H9 (cell line): ENCODE data around the gene PLEKHG5. TPM values are rescaled to one million over a fixed set of nuclear protein-coding genes. Genes with fewer than 3 reads are reported as not detected.

Experiments
- DNase-seq: peaks from one replicate; pipeline ENCODE4 v3.0.0-alpha.2; 2017
- H2AFZ ChIP-seq: one replicate; pipeline ENCODE4 v1.6.1; 2013; ENCODE audit warnings: mild to moderate bottlenecking, low read length, control low read depth, moderate library complexity
- H2AK5ac ChIP-seq: 2 replicates; pipeline ENCODE4 v1.6.1; 2013; ENCODE audit warnings: low read length, control low read depth, mixed read lengths; ENCODE audit not compliant: insufficient read length
- H2BK120ac ChIP-seq: one replicate; pipeline ENCODE4 v1.6.1; 2013; ENCODE audit warnings: low read depth, mild to moderate bottlenecking, low read length, control low read depth, inconsistent platforms; ENCODE audit not compliant: poor library complexity, severe bottlenecking
- H2BK12ac ChIP-seq: 2 replicates; pipeline ENCODE4 v1.6.1; 2013; ENCODE audit warnings: low read length, control low read depth, mixed read lengths, low read depth; ENCODE audit not compliant: insufficient read length
- H2BK15ac ChIP-seq: 2 replicates; pipeline ENCODE4 v1.6.1; 2013; ENCODE audit warnings: low read depth, low read length, control low read depth
- H2BK20ac ChIP-seq: one replicate; pipeline ENCODE4 v1.6.1; 2013; ENCODE audit warnings: low read depth, mild to moderate bottlenecking, low read length, control low read depth, inconsistent platforms; ENCODE audit not compliant: poor library complexity, severe bottlenecking
- H2BK5ac ChIP-seq: 2 replicates; pipeline ENCODE4 v1.6.1; 2013; ENCODE audit warnings: low read length, control low read depth, mixed read lengths; ENCODE audit not compliant: insufficient read length
- H3K14ac ChIP-seq: 2 replicates; pipeline ENCODE4 v1.6.1; 2013; ENCODE audit warnings: low read length, control low read depth; ENCODE audit not compliant: insufficient read depth
- H3K18ac ChIP-seq: 2 replicates; pipeline ENCODE4 v1.6.1; 2013; ENCODE audit warnings: low read depth, mild to moderate bottlenecking, mixed read lengths, low read length, control low read depth; ENCODE audit not compliant: insufficient read length
- H3K23ac ChIP-seq: 2 replicates; pipeline ENCODE4 v1.6.1; 2013; ENCODE audit warnings: low read length, control low read depth, mixed read lengths, low read depth; ENCODE audit not compliant: insufficient read length
- H3K23me2 ChIP-seq: 2 replicates; pipeline ENCODE4 v1.6.1; 2013; ENCODE audit warnings: low read depth, mild to moderate bottlenecking, mixed read lengths, low read length, control low read depth; ENCODE audit not compliant: insufficient read length, poor library complexity, severe bottlenecking
- H3K27ac ChIP-seq: 2 replicates; pipeline ENCODE4 v1.5.1; 2013; ENCODE audit warnings: low read length, control low read depth, mixed read lengths, low read depth; ENCODE audit not compliant: insufficient read length
- H3K27me3 ChIP-seq: 2 replicates; pipeline ENCODE4 v1.6.1; 2013; ENCODE audit warnings: low read length, control low read depth, inconsistent platforms; ENCODE audit not compliant: insufficient read depth
- H3K4ac ChIP-seq: 2 replicates; pipeline ENCODE4 v1.6.1; 2013; ENCODE audit warnings: low read depth, mild to moderate bottlenecking, control low read depth, inconsistent platforms, low read length, moderate library complexity
- H3K4me1 ChIP-seq: 2 replicates; pipeline ENCODE4 v1.6.1; 2013; ENCODE audit warnings: low read length, control low read depth, inconsistent platforms; ENCODE audit not compliant: insufficient read depth
- H3K4me2 ChIP-seq: 2 replicates; pipeline ENCODE4 v1.6.1; 2013; ENCODE audit warnings: low read length, control low read depth, mixed read lengths; ENCODE audit not compliant: insufficient read length, insufficient read depth
- H3K56ac ChIP-seq: 2 replicates; pipeline ENCODE4 v1.6.1; 2013; ENCODE audit warnings: low read depth, mild to moderate bottlenecking, mixed read lengths, low read length, control low read depth; ENCODE audit not compliant: insufficient read length
- H3K79me1 ChIP-seq: 2 replicates; pipeline ENCODE4 v1.6.1; 2013; ENCODE audit warnings: low read depth, mild to moderate bottlenecking, moderate library complexity, low read length, control low read depth, inconsistent platforms; ENCODE audit not compliant: insufficient read depth, poor library complexity, severe bottlenecking
- H3K79me2 ChIP-seq: 2 replicates; pipeline ENCODE4 v1.6.1; 2013; ENCODE audit warnings: low read length, control low read depth, inconsistent platforms; ENCODE audit not compliant: insufficient read depth
- H3K9ac ChIP-seq: 2 replicates; pipeline ENCODE4 v1.6.1; 2013; ENCODE audit warnings: low read length, control low read depth, mixed read lengths; ENCODE audit not compliant: insufficient read length; ENCODE audit errors: extremely low read depth
- H3K9me3 ChIP-seq: one replicate; pipeline ENCODE4 v1.6.1; 2013; ENCODE audit warnings: low read depth, low read length, inconsistent platforms; ENCODE audit not compliant: control insufficient read depth
- H3T11ph ChIP-seq: one replicate; pipeline ENCODE4 v1.6.1; 2013; ENCODE audit warnings: mild to moderate bottlenecking, low read length, control low read depth, inconsistent platforms
- H4K20me1 ChIP-seq: one replicate; pipeline ENCODE4 v1.6.1; 2013; ENCODE audit not compliant: control insufficient read depth, insufficient read length, insufficient read depth
- H4K5ac ChIP-seq: 2 replicates; pipeline ENCODE4 v1.6.1; 2013; ENCODE audit warnings: low read depth, mild to moderate bottlenecking, mixed read lengths, low read length, control low read depth; ENCODE audit not compliant: insufficient read length
- H4K8ac ChIP-seq: replicated peaks from 2 replicates; pipeline ENCODE4 v1.6.1; 2013; ENCODE audit warnings: low read length, control low read depth, mixed read lengths, low read depth; ENCODE audit not compliant: insufficient read length
- H4K91ac ChIP-seq: 2 replicates; pipeline ENCODE4 v1.6.1; 2013; ENCODE audit warnings: low read depth, mild to moderate bottlenecking, moderate library complexity, mixed read lengths, low read length, control low read depth; ENCODE audit not compliant: insufficient read length
- H3K27ac Mint-ChIP-seq, 3 experiments: 2 replicates in 2 of 3; 3 replicates in 1 of 3; pipeline ENCODE4 v1.8.0; 2020 to 2021; ENCODE audit warnings: mixed read lengths in 3 of 3, mild to moderate bottlenecking in 1 of 3, moderate library complexity in 1 of 3
- H3K27me3 Mint-ChIP-seq: 2 replicates; pipeline ENCODE4 v1.8.0; 2021; ENCODE audit warnings: low read depth, mild to moderate bottlenecking, moderate library complexity, mixed read lengths
- H3K36me3 Mint-ChIP-seq, 3 experiments: 2 replicates in 2 of 3; 3 replicates in 1 of 3; pipeline ENCODE4 v1.8.0; 2020 to 2021; ENCODE audit warnings: low read depth in 3 of 3, mixed read lengths in 3 of 3; ENCODE audit not compliant: insufficient read depth in 1 of 3
- H3K4me1 Mint-ChIP-seq, 2 experiments: 2 replicates each; pipeline ENCODE4 v1.8.0; 2020; ENCODE audit warnings: mixed read lengths in 2 of 2
- H3K4me3 Mint-ChIP-seq, 2 experiments: 2 replicates in 1 of 2; 3 replicates in 1 of 2; pipeline ENCODE4 v1.8.0; 2020 to 2021; ENCODE audit warnings: mild to moderate bottlenecking in 2 of 2, mixed read lengths in 2 of 2, moderate library complexity in 1 of 2
- H3K9me3 Mint-ChIP-seq, 2 experiments: 2 replicates in 1 of 2; 3 replicates in 1 of 2; pipeline ENCODE4 v1.8.0; 2020; ENCODE audit warnings: mild to moderate bottlenecking in 2 of 2, mixed read lengths in 2 of 2, moderate library complexity in 1 of 2
- CTCF ChIP-seq: fragments of 200-600 bp; sonication (generic); conservative IDR thresholded peaks from 3 replicates; pipeline ENCODE4 v1.8.0; 2021; ENCODE audit warnings: antibody characterized with exemption, mild to moderate bottlenecking
- WGBS: extraction: QIAGEN DNeasy Blood & Tissue Kit; methylation state at CpG from one replicate; pipeline ENCODE4 v1.1.7; 2013; ENCODE audit warnings: missing lambda C conversion rate, low lambda C conversion rate, mixed read lengths; ENCODE audit not compliant: insufficient read length; ENCODE audit errors: extremely low coverage; 5-methylcytosine and 5-hydroxymethylcytosine counted together
- total RNA-seq: library from RNA; stranded (reverse); gene quantifications from 2 replicates; pipeline ENCODE4 v1.2.1, GENCODE V29; 2021

The PLEKHG5 gene
- total RNA-seq, 1 experiment from 2014 or later, result 22.3 TPM

GRCh38 chr1:6471970-6472368 lies 19.5 kb downstream of the PLEKHG5 start:
- no peaks in the 10 kb centered on the region for H3K9me3 Mint-ChIP-seq
- H3K36me3 Mint-ChIP-seq, result peaks cover 19 to 49% (median 43%) of the 10 kb centered on the region in 3 experiments; a peak in 6 of 7 replicates
- Histone ChIP-seq H4K8ac (no peak overlapping the region), H3K4ac (no peak overlapping the region), H2BK15ac (no peak overlapping the region), H2BK12ac (no peak overlapping the region), H3T11ph (no peak overlapping the region), H3K23ac (no peak overlapping the region), H2BK120ac (no peak overlapping the region), H3K9ac (no peak overlapping the region), H2AFZ (no peak overlapping the region), H2BK20ac (no peak overlapping the region), H3K9me3 (no peaks in the 10 kb centered on the region), H3K27me3 (no peaks in the 10 kb centered on the region), H4K20me1 (no peaks in the 10 kb centered on the region), H3K23me2 (no peaks in the 10 kb centered on the region), H3K4me2 (no peak overlapping the region), H3K79me2 (no peaks in the 10 kb centered on the region), H2AK5ac (no peak overlapping the region), H3K56ac (no peak overlapping the region), H2BK5ac (no peak overlapping the region), H3K18ac (no peak overlapping the region), H3K14ac (no peak overlapping the region), H4K5ac (no peak overlapping the region), H3K27ac (no peak overlapping the region), H4K91ac (no peak overlapping the region), H3K79me1 (no peaks in the 10 kb centered on the region), H3K4me1 (peaks cover 3% of the 10 kb centered on the region; the same call in 1 of the 2 replicates)
- H3K27ac Mint-ChIP-seq, result no peak overlapping the region; a peak in 1 of 7 replicates
- no peaks in the 10 kb centered on the region for H3K27me3 Mint-ChIP-seq
- no peak for DNase-seq
- peaks cover 15 to 35% of the 10 kb centered on the region in 2 experiments for H3K4me1 Mint-ChIP-seq
- no peak for TF ChIP-seq CTCF
- no CpG with 5 or more reads among the region's 7 CpGs for WGBS
- H3K4me3 Mint-ChIP-seq, result no peak overlapping the region
